ENCODE data around the gene RPL37.

Gene RPL37

GRCh38 chr5:40879163-40879942 lies 44.3 kb upstream of the RPL37 start:
- Histone ChIP-seq H3K27me3 (ENCODE audit: control insufficient read depth, low read length) (0 out of 2 replicates have a peak, but pooled peaks cover under 1% of the 10 kb centered on the region), H4K20me1 (ENCODE audit: control insufficient read depth, insufficient read depth, low read depth, low read length) (no peaks in the 10 kb centered on the region), H3K4me1 (ENCODE audit: control insufficient read depth, low read length) (no peaks in the 10 kb centered on the region), H3K9me3 (ENCODE audit: control insufficient read depth, insufficient read depth, low read length) (no peaks in the 10 kb centered on the region), H3K4me3 (ENCODE audit: low read length) (no peak overlapping the region), H3F3A (ENCODE audit: control insufficient read depth, insufficient read depth) (no peaks in the 10 kb centered on the region), H3K36me3 (ENCODE audit: control insufficient read depth, low read length) (no peaks in the 10 kb centered on the region), H3K27ac (ENCODE audit: low read depth, low read length) (no peak overlapping the region), H3K9me2 (replicated peaks; ENCODE audit: control insufficient read depth, low read length) (no peaks in the 10 kb centered on the region), H3K4me2 (ENCODE audit: low read length) (no peak overlapping the region), H3K79me2 (ENCODE audit: control insufficient read depth, low read length) (no peaks in the 10 kb centered on the region)
- TF ChIP-seq CTCF (IDR thresholded peaks at IDR 0.05; ENCODE audit: low read depth, low read length, poor library complexity, severe bottlenecking) = peak; percentile 59
- no peak for TF ChIP-seq EZH2phosphoT487 (IDR thresholded peaks at IDR 0.05; ENCODE audit: borderline replicate concordance, low read length)

- no peaks in the 10 kb centered on the region for H3F3A ChIP-seq (ENCODE audit: control insufficient read depth, insufficient read depth)
- H3K9me3 ChIP-seq (ENCODE audit: control insufficient read depth, insufficient read depth, low read length) = no peaks in the 10 kb centered on the region
- H3K27me3 ChIP-seq (ENCODE audit: control insufficient read depth, low read length) = no peaks in the 10 kb centered on the region
- H3K4me1 ChIP-seq (ENCODE audit: control insufficient read depth, low read length) = no peaks in the 10 kb centered on the region
- no peak overlapping the region for H3K4me2 ChIP-seq (ENCODE audit: low read length)
- H4K20me1 ChIP-seq (ENCODE audit: control insufficient read depth, insufficient read depth, low read depth, low read length) = no peaks in the 10 kb centered on the region
- no peak overlapping the region for H3K27ac ChIP-seq (ENCODE audit: low read depth, low read length)
- no peaks in the 10 kb centered on the region for H3K9me2 ChIP-seq (replicated peaks; ENCODE audit: control insufficient read depth, low read length)
- H3K4me3 ChIP-seq (ENCODE audit: low read length) = no peak overlapping the region
- no peaks in the 10 kb centered on the region for H3K79me2 ChIP-seq (ENCODE audit: control insufficient read depth, low read length)
- no peaks in the 10 kb centered on the region for H3K36me3 ChIP-seq (ENCODE audit: control insufficient read depth, low read length)
- TF ChIP-seq CTCF (IDR thresholded peaks at IDR 0.05; ENCODE audit: low read depth, low read length, poor library complexity, severe bottlenecking) (no peak), EZH2phosphoT487 (IDR thresholded peaks at IDR 0.05; ENCODE audit: borderline replicate concordance, low read length) (no peak)
These were observed 42.5 kb upstream of the RPL37 start for GRCh38 chr5:40877371-40877988.

- H4K20me1 ChIP-seq (ENCODE audit: control insufficient read depth, insufficient read depth, low read depth, low read length) = no peaks in the 10 kb centered on the region
- H3K27ac ChIP-seq (ENCODE audit: low read depth, low read length) = no peak overlapping the region
- H3F3A ChIP-seq (ENCODE audit: control insufficient read depth, insufficient read depth) = no peaks in the 10 kb centered on the region
- TF ChIP-seq CTCF (IDR thresholded peaks at IDR 0.05; ENCODE audit: low read depth, low read length, poor library complexity, severe bottlenecking) (no peak), EZH2phosphoT487 (IDR thresholded peaks at IDR 0.05; ENCODE audit: borderline replicate concordance, low read length) (no peak)
- no peaks in the 10 kb centered on the region for H3K79me2 ChIP-seq (ENCODE audit: control insufficient read depth, low read length)
- no peak overlapping the region for H3K4me3 ChIP-seq (ENCODE audit: low read length)
- H3K9me2 ChIP-seq (replicated peaks; ENCODE audit: control insufficient read depth, low read length) = no peaks in the 10 kb centered on the region
- H3K27me3 ChIP-seq (ENCODE audit: control insufficient read depth, low read length) = no peaks in the 10 kb centered on the region
- no peaks in the 10 kb centered on the region for H3K36me3 ChIP-seq (ENCODE audit: control insufficient read depth, low read length)
- H3K9me3 ChIP-seq (ENCODE audit: control insufficient read depth, insufficient read depth, low read length) = no peaks in the 10 kb centered on the region
- H3K4me2 ChIP-seq (ENCODE audit: low read length) = no peak overlapping the region
- H3K4me1 ChIP-seq (ENCODE audit: control insufficient read depth, low read length) = no peaks in the 10 kb centered on the region
These were observed 40.9 kb upstream of the RPL37 start for GRCh38 chr5:40875958-40876357.

All from DOHH2 (cell line).